GM18508 (cell line): ENCODE data around the gene IL13.
"Not testable (repeated sequence)": the region's sequence is repeated elsewhere in the genome, so short reads cannot be mapped to it uniquely, and the experiment has no call there.

Source experiments
- ATAC-seq: cut with Tn5 transposase; IDR thresholded peaks from one replicate; pipeline ENCODE4 v1.9.1; 2021; ENCODE audit warnings: moderate number of reproducible peaks; ENCODE audit not compliant: insufficient read depth, unreplicated experiment

The IL13 gene

DNA sequence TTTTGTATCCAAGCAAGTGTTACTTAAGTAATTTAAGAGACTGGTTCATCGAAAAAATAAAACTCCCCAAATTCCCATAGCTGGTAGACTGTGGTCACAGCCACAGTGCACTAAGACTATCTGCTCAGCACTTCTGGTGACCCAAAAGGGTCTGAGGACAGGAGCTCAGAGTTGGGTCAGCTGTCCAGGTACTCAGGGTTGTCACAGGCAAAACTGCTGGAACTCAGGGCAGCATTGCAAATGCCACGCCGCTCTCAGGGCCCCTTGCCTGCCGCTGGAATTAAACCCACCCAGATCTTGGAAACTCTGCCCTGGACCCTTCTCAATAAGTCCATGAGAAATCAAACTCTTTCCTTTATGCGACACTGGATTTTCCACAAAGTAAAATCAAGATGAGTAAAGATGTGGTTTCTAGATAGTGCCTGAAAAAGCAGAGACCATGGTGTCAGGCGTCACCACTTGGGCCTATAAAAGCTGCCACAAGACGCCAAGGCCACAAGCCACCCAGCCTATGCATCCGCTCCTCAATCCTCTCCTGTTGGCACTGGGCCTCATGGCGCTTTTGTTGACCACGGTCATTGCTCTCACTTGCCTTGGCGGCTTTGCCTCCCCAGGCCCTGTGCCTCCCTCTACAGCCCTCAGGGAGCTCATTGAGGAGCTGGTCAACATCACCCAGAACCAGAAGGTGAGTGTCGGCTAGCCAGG is at the start of gene IL13:
Gene IL13, plus strand, starts transcription at position 498 of the 705 bp plus-strand sequence. Its CDS starts 14 bp downstream, at position 512.
- ATAC-seq = no peak

DNA sequence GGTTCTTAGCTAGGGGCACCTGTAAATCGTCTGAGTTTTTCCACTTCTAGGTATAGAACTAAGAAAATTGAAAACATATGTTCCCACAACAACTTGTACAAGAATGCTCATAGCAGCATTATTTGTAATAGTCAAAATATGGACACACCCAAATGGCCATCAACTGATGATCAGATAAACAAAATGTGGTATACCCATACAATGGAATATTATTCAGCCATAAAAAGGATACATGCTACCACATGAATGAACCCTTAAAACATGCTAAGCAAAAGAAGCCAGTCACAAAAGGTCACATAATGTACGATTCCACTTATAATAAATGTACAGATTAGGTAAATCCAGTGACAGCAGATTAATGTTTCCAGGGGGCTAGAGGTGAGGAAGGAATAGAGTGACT is 46.0 kb upstream of the IL13 start:
- no peak for ATAC-seq

DNA sequence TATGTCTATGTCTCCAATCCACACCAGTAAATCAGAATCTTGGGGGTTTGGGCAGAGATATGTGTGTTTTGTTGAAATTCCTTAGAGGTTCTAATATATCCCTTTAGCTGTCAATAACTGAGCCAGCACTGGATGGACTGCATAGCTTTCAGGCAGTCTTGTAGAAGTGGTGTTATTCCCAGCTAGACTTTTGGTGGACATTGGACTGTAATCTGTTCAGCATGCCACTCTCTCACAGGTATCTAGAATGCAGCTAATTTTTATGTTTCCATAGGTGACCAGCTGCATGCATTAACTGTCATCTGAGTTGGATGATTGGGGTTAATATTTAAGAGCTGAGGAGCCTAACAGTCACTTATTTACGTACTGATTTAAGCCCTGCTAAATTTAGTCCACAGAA is 45.1 kb upstream of the IL13 start:
- ATAC-seq = no peak

DNA sequence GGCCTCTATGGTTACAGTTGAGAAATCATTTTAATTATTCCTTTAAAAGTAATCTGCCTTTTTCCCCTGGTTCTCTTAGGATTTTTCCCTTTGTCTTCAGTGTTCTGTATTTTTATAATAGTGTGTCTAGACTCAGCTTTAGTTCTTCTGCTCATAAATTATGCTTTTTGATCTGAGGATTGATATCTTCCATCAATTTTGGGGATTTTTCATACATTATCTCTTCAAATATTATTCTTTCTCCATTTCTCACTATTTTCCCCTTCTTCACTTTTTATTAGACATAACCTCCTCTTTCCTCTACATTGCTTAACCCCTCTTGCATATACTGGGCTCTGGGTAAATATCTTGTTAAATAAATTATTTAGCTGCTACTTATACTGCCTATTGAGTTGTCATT is 36.3 kb upstream of the IL13 start:
- no peak for ATAC-seq

DNA sequence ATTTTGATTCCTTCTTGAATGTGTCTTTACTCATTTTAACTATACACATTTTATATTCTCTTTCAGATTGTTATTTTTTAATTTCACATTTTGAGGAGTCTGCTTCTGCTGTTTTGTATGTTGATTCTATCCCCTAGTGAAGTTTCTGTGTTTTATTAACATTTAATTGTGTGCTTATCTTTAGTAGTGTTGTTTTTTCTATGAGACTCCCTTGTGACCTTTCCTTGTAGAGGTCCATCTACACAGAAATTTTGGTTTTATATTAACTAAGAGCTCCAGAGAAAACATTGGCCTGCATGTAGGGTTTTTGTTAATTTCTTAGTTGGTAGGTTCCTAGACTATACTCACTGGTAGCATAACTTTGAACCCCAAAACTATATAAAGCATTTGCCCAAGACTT is 35.4 kb upstream of the IL13 start:
- ATAC-seq = no peak

DNA sequence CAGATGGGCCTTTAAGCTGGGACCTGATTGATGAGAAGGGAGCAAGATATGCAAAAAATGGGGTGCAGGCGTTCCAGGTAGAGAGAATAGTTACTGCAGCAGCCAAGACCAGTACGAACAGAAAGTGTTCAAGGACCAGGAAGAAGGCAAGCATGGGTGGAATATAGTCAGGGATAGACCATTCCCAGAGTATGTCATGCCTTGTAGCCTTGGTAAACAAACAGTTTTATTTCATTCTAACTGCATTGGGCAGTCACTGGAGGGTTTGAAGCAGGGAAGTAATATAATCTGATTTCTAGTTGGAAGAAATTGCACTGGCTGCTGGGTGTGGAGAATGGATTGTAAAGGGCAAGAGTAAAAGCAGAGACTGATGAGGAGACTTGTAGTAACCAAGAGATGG is 30.5 kb upstream of the IL13 start:
- ATAC-seq = no peak

DNA sequence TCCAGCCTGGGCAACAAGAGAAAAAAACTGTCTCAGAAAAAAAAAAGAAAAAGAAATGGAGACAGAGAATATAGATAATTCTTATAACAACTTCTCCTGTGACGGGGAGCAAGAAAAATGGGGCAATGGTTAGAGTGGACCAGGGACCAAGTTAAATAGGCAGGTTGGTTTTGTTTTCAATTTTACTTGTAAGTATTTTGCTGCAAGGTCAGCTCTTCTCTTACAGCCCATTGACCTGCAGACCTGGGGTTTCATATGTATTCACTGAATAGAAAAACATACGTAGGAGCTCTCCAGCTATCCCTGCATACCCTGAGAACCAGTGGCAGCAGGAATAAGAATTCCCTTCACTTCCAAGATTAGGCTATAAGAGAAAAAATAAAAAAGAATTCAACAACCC is 29.2 kb upstream of the IL13 start:
- ATAC-seq = no peak

DNA sequence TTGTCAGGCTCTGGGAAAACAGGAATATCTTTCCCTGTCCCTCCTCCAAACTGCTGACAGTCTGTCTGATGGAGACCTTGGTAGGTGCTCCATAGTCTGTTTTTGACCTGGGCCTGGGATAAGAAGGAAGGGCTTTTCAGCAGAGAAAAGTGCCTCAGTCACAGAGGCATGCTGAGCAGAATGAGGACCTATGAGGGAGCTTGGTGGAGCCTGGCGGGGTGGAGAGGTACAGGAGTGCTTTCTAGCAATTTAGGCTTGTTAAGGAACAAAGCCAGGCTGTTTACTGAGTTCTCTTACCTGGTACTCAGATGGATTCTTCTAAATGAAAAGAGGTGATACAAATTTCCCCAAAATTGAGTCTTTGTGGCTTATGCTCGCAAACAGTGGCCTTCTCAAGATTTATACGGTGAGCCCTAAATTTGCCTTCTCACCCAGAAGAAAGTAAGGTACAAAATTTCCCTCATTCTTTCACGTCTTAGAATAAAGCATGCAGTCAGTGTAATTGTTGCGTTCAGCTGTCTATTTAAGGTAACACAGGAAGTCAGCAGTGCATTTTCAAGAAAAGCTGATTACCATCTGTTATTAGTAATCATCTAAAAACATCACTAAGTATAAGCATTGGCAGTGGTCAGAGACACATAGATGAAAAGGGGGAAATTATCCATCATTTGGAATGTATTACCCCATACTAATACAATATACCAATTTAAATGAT is 28.6 kb upstream of the IL13 start:
- peak; percentile 43 for ATAC-seq

DNA sequence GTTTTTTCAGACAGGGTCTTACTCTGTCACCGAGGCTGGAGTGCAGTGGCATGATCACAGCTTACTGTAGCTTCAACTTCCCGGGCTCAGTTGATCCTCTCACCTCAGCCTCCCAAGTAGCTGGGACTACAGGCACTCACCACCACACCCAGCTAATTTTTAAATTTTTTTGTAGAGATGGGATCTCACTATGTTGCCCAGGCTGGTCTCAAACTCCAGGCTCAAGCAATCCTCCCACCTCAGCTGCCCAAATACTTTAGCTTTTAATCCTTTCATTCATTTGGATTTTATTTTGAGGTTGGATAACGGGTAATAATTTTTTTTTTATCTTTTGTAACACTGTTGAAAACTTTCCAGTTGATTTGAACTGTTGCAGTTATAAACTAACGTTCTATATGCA is 24.4 kb upstream of the IL13 start:
- not testable (repeated sequence) for ATAC-seq

DNA sequence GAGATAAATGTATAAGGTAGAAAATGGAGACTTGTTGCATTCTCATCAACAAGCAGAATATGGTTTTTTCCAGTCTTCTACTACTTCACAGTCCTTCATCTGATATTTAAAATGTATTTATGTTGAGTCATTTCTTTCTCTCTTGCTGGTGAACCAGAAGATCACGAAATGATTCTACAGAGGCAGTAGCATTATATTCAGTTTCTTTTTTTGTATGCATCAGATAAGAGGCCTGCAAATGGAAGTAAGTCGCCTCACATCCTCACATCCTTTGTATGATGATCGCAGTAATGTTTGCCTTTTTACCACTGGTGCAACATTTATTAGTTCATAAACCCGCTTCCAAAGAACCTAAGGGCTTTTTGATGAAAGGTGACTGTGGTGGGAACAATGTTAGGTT is 22.1 kb upstream of the IL13 start:
- ATAC-seq = peak; percentile 37

DNA sequence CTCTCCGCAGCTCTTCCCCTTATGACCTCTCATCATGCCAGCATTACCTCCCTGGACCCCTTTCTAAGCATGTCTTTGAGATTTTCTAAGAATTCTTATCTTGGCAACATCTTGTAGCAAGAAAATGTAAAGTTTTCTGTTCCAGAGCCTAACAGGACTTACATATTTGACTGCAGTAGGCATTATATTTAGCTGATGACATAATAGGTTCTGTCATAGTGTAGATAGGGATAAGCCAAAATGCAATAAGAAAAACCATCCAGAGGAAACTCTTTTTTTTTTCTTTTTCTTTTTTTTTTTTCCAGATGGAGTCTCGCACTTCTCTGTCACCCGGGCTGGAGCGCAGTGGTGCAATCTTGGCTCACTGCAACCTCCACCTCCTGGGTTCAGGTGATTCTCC is 20.7 kb upstream of the IL13 start:
- no peak for ATAC-seq

DNA sequence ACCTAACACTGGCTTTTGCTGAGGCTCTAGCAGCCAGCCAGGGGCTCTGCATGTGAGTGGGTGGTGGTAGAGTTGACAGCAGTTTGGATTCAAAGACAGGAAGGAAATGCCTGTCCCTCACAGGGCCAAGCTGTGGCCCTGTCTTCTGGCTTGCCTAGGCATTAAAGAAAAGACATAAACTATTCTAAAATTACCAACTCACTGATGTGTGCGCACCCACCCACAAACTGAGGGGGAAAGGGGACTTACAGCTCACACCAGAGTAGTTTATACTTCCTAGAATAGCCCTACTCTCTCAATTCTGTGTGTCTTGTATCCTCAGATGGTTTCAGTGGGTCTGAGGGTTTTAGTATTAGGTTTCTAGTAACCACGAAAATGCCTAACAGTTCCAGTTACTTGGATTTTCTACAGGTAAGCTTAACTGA is 18.3 kb upstream of the IL13 start:
- peak; percentile 73 for ATAC-seq

DNA sequence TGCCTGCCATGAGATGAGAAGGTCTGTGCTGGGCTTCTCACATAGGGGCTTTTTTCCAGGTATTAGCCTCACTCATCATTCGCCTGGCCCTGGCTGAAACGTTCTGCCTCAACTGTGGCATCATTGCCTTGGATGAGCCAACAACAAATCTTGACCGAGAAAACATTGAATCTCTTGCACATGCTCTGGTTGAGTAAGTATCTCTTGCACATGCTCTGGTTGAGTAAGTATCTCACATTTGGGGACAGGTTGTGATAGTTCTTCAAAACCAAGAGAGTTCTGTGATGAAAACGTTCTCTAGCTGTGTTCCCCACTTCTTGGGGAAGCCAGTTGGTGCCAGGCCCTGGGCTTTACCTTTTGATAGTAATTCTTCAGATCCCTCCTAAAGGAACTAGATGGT is 17.4 kb upstream of the IL13 start:
- no peak for ATAC-seq

DNA sequence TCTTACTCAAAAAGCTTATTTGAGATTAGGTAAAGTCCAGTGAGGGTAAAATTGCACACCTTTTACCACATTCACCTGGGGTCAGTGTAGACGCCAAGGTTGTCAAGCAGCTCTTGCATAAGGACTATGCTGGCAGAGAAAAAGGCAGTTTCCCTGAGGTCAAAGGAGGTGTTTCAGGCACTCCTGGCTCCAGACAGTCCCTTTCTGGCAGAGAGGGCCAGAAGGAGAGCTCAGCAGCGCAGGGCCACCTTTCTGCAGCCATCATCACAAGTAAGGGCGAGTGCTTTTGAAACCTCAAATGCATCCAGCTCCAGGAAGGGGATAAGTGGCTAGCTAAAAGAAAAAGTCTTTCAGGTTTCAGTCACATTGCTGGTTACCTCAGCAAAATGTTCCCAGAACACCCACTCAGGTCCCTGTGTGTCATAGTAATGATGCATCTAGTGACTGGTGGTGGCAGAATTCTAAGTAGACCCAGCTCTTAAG is 16.7 kb upstream of the IL13 start:
- ATAC-seq = no peak

DNA sequence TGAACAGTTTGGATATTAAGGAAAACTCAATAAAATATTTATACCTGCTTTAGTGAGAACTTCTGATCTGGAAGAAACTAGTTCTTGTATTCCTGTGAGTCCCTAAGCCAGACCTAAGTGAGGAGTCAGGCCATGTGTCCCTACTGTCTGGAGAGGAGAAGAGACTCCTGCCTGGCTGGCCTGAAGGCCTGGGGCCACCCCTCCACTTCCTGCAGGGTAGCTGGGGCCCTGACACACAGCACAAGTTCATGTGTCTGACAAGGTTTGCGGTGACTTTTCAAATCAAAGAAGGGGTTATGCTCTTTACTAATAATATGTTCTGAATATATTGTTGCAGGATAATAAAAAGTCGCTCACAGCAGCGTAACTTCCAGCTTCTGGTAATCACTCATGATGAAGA is 16.1 kb upstream of the IL13 start:
- ATAC-seq = no peak

DNA sequence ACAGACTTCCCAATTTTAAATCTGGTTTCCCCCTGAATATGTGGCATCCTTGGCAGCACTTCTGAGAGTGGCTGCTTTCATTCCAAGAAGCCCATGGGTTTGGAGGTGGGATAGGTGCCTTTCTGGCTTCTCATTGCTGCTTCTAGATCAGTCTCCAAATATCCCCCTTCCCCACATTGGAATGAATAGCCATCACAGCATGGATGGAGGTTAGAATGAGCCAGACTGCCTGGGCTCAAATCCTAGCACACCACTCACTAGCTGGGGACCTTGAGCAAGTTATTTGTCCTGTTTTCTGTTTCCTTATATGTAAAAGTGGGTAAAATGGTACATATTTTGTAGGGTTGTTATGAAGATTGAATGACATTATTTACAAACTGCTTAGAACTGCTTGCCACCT is 13.8 kb upstream of the IL13 start:
- ATAC-seq = no peak

DNA sequence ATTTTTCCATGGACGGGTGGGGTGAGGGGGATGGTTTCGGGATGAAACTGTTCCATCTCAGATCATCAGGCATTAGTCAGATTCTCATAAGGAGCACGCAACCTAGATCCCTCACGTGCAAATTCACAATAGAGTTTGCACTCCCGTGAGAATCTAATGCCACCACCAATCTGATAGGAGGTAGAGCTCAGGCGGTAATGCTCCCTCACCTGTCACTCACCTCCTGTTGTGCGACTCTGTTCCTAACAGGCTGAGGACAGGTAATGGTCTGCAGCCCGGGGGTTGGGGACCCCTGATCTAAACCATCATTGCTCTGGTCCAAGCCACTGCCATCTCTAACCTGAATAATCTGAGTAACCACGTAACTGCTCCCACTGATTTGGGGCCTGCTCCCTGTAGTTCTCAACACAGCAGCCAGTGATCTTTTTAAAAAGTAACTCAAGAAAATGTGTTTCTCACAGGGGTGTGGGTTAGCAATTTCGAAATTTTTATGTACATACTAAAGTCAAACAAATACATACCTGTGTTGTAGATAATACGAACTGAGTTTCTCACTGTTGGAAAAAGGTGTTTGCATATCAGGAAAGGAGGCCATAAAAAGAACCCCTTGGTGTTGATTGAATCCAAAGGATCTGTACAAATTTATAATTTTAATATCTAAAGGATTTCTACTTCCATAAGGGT is 11.2 kb upstream of the IL13 start:
- no peak for ATAC-seq

DNA sequence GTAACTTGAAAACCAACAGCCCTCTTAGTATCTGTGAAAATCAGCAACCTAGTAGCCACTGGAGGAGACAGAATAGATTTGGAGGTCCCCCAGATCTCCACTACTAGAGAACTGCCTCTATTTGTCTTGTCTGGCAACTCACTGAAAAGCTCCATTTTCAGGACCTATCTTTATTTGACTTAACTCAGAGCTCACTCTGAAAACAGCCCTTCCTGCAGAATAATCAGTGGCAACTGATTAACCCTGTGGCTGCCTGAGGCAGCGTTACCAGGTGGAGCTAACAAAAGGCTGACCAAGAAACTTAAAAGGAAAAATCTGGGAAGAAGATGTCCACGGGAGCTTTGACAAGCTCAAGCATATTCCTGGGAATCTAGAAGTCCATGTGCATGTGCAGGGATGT is 10.5 kb upstream of the IL13 start:
- ATAC-seq = no peak

DNA sequence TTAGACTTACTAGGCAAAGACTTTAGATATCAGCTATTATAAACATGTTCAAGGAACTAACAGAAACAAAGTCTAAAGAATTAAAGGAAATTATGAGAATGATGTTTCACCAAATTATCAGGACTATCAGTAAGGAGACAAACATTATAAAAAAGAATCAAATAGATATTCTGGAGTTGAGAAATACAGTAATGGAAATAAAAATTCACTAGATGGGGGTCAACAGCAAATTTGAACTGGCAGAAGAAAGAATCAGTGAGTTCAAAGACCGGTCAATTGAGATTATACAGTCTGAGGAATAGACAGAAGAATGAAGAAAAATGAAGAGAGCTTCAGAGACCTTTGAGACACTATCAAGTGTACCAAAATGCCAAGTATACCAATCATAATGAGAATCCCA is 9.6 kb upstream of the IL13 start:
- no peak for ATAC-seq

DNA sequence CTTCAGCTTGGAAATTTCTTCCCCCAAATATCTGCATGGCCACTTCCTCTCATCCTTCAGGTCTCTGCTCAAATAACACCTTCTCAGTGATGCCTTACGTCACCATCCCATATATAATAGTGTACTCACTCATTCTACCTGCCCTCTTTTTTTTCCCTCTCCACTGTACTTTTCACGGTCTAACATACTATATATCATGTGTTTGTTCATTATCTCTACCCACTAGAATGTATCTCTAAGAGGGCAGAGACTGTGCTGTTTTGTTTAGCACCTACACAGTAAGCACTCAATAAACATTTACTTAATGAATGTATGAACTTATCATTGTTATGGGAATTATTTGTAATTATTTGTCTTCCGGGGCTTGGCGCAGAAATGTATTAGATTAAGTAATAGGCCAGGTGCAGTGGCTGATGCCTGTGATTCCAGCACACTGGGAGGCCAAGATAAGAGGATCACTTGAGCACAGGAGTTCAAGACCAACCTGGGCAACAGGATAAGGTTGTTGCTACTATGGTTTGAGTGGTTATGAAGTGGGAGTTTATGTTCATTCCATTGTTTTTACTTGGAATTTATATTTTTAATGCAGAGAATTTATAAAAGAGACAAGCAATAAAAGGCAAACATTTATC is 6.0 kb upstream of the IL13 start:
- ATAC-seq = no peak

DNA sequence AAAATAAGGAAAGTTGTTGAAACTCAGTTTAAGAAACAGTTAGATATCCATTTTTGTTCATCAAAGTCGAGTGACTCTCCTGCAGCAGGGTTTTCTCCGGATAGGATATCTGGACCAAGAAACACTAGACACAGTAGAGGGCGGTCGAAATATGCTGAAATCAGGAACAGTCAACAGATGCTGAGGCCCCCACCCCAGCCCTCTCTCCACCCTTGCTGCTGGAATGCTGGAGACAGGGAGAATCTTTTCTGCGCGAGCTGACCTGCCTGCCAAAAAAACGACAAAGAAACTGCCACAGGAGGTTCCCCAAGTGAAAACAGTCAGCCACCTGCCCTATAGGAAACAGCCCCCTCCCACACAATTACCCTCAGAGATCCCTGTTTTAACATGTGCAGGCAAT is 4.3 kb upstream of the IL13 start:
- ATAC-seq = no peak
